Tibial nerve (tissue), 4 donors: ENCODE measurements around the gene EPS8.

Experiments used
- CTCF ChIP-seq, 5 experiments: fragments of 200-600 bp in 3 of 5; fragments of 450-650 bp in 2 of 5; sonication (generic) in 3 of 5; IDR thresholded peaks; one replicate each; pipeline ENCODE4 v1.5.1; 2016 to 2019; ENCODE audit warnings: antibody characterized with exemption in 5 of 5, mild to moderate bottlenecking in 3 of 5, moderate library complexity in 2 of 5
- EP300 ChIP-seq, 2 donors: sonication (generic); formaldehyde crosslinking; IDR thresholded peaks; one replicate each; pipeline ENCODE4 v1.6.1; 2017; ENCODE audit warnings: antibody characterized with exemption in 2 of 2, mild to moderate bottlenecking in 1 of 2

DNA sequence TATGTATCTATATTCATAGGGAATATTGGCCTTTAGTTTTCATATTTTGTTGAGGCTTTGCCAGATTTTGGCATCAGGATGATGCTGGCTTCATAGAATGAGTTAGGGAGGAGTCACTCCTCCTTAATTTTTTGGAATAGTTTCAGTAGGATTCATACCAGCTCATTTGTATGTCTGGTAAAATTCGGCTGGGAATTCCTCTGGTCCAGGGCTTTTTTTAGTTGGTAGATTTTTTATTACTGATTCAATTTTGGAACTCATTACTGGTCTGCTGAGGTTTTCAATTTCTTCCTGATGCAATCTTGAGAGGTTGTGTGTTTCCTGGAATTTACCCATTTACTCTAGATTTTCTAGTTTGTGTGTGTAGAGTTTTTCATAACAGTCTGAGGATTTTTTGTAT, 175.2 kb downstream of the EPS8 start:
- TF ChIP-seq CTCF (IDR thresholded peaks at IDR 0.05), result no peak
- TF ChIP-seq EP300 (IDR thresholded peaks at IDR 0.05), result no peak
